Stimulated activated naive CD8-positive, alpha-beta T cell treated with anti-CD3 and anti-CD28 coated beads, Interleukin-15, Interleukin-2, amounts not matched to agents 100 ng/mL and 50 ng/mL, for 24 hours (primary cell): ENCODE data around the gene MTM1.
A peak's percentile ranks its signal among the peaks of the same experiment; 100 is the strongest.

Experiments used
- H3K27ac Mint-ChIP-seq: one replicate; pipeline ENCODE4 v1.8.0; 2021; ENCODE audit warnings: mild to moderate bottlenecking, mixed read lengths
- H3K27me3 Mint-ChIP-seq: one replicate; pipeline ENCODE4 v1.8.0; 2021; ENCODE audit warnings: mixed read lengths
- H3K36me3 Mint-ChIP-seq: one replicate; pipeline ENCODE4 v1.8.0; 2021; ENCODE audit warnings: low read depth, mixed read lengths
- H3K4me1 Mint-ChIP-seq: one replicate; pipeline ENCODE4 v1.8.0; 2021; ENCODE audit warnings: low read depth, mixed read lengths
- H3K4me3 Mint-ChIP-seq: one replicate; pipeline ENCODE4 v1.8.0; 2021; ENCODE audit warnings: mild to moderate bottlenecking, mixed read lengths
- H3K9me3 Mint-ChIP-seq: one replicate; pipeline ENCODE4 v1.8.0; 2021; ENCODE audit warnings: mixed read lengths

MTM1 gene

GRCh38 chrX:150647331-150647730 lies 78.9 kb downstream of the MTM1 start:
- Mint-ChIP-seq H3K4me3 (no peak overlapping the region), H3K36me3 (peaks cover 18% of the 10 kb centered on the region), H3K27me3 (no peaks in the 10 kb centered on the region), H3K9me3 (no peaks in the 10 kb centered on the region), H3K4me1 (peaks cover 6% of the 10 kb centered on the region), H3K27ac (no peak overlapping the region)

DNA sequence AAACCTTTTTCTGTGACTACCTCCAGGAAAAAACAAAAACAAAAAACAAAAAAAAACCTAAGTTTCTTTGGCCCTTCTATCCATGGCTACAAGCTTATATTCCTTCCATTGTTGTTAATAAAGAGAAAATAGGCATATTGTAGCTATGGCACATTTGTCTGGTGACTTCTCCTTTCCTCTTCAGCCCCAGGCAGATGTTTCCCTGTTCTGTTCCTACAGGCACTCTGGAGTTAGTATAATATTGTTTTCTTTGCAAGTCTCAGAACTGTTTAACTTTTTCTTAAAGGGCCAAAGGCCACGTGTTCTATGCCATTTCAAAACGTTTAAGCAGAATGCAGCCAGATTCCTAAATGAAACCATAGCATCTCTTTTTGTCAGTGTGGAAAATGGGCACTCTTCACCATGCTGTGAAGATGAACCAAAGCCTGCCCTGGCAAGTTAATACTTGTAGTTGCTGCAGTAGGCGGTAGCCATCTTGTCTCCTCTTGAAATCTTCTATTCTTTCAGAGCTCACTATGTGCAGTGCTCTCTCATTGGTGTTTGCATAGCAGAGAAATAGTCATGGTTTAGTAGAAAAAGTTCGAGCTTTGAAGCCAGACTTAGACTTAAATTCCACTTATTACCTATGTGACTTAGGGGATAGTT lies 80.0 kb downstream of the MTM1 start:
- Mint-ChIP-seq H3K36me3 (peaks cover 22% of the 10 kb centered on the region), H3K27ac (no peak overlapping the region), H3K27me3 (no peaks in the 10 kb centered on the region), H3K9me3 (no peaks in the 10 kb centered on the region), H3K4me1 (peaks cover 6% of the 10 kb centered on the region), H3K4me3 (no peak overlapping the region)

DNA sequence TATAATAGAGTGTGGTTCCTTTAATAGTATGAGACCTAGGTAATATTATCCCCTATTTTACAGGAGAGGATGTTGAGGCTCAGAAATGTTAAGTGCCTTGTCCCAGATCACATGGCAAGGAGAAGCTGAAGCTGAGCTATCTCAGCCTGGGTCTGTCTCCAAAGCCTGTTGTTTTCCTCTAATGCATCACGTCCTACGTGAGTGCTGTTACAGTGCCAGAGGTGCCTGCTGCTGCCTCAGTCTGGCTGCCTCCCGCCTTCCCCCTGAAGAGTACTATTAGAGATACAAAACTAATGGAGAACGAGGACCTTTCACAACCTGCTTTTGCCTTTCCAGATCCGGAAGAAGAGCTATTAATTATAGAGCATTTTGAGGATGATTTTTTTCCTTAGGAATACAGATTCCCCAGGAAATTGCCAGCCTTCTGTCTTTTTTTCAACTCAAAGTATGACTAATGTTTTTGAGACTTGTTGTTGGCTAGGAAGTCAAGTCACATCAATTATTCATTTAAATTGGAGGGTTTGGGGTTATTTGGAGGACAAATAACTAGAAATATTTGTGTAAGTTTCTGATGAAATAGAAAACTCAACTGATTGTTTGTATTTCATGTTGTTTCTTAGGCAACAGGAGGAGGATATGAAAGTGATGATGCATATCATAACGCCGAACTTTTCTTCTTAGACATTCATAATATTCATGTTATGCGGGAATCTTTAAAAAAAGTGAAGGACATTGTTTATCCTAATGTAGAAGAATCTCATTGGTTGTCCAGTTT lies 80.9 kb downstream of the MTM1 start:
- Mint-ChIP-seq H3K27ac (no peak overlapping the region), H3K4me1 (peaks cover 6% of the 10 kb centered on the region), H3K4me3 (no peak overlapping the region), H3K9me3 (no peaks in the 10 kb centered on the region), H3K27me3 (no peaks in the 10 kb centered on the region), H3K36me3 (peaks cover 22% of the 10 kb centered on the region)

DNA sequence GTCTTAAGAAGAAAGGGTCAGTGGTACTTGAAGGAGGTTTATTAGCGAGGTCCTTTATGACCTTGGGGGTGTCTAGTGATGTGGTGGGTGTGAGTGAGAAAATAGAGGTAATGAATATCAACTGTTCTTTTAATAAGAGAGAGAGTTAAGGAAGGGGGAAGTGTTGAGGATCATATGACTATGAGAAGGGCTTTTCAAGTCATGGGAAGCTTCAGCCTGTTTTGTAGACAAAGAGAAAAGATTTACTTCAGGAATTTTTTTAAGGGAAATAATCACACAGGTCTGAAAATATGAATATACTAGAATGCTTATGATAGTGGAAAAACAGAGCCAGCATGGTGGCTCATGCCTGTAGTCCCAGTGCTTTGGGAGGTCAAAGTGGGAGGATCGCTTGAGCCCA lies 83.5 kb downstream of the MTM1 start:
- no peaks in the 10 kb centered on the region for H3K27me3 Mint-ChIP-seq
- H3K27ac Mint-ChIP-seq = peak overlapping the region; percentile 17
- peaks cover 6% of the 10 kb centered on the region for H3K4me1 Mint-ChIP-seq
- H3K9me3 Mint-ChIP-seq = no peaks in the 10 kb centered on the region
- no peak overlapping the region for H3K4me3 Mint-ChIP-seq
- H3K36me3 Mint-ChIP-seq = peaks cover 31% of the 10 kb centered on the region

DNA sequence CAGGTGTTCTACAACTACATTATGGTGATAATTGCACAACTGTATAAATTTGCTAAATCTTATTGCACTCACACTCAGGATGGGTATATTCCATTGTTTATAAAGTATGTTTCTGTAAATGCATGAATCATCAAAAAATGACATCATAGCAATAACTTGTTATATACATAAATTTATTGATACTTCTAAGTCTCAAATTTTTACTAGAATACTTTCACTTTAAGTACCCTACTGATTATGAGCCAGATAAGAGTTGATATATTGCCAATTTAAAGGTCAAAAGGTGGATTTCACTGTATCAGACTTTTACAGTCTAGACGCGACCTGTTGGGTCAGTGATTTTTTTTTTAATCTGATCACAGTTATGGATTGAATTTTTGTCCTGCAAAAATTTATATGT lies 87.4 kb downstream of the MTM1 start:
- no peak overlapping the region for H3K27ac Mint-ChIP-seq
- H3K4me1 Mint-ChIP-seq = no peaks in the 10 kb centered on the region
- H3K27me3 Mint-ChIP-seq = no peaks in the 10 kb centered on the region
- H3K9me3 Mint-ChIP-seq = no peaks in the 10 kb centered on the region
- H3K36me3 Mint-ChIP-seq = peaks cover 23% of the 10 kb centered on the region
- H3K4me3 Mint-ChIP-seq = no peak overlapping the region

DNA sequence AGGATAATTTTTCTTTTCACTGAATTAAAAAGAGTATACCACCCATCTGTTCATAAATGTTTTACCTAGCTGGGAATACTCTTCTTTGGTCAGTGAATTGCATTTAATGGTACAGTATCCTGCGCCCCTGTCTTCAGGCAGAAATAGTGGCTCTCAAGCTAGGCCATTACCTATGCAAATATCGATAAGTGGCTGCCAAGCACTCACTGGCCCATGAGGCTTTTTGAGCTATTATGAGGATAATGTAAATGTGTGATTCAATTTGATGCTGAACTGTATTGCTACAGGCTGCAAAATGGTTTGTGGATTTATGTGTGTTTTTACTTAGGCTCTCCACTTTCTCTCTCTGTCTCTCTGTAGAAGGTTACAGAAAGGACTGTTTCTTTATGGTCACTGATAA lies 94.7 kb downstream of the MTM1 start:
- no peaks in the 10 kb centered on the region for H3K9me3 Mint-ChIP-seq
- H3K4me3 Mint-ChIP-seq = no peak overlapping the region
- peaks cover 22% of the 10 kb centered on the region for H3K36me3 Mint-ChIP-seq
- no peak overlapping the region for H3K27ac Mint-ChIP-seq
- H3K4me1 Mint-ChIP-seq = no peaks in the 10 kb centered on the region
- H3K27me3 Mint-ChIP-seq = no peaks in the 10 kb centered on the region

DNA sequence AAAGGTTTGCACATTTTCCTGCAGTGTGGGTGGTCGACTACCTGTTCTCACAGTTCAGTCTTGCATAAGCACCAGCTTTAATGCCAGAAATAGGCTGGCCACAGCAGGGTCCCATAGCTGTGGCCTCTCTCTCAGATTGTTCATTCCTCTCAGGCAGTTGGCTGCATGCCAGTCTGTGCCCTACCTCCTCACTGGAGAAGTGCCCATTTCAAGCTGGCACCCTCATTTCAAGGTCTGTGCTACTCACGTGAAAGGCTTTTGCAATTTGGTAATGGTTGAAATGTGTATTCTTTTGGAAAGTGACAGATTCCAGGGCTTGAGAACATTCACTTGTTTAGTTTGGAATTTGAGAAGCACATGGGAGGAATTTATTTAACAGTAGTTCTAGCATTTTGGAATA lies 95.9 kb downstream of the MTM1 start:
- Mint-ChIP-seq H3K27me3 (no peaks in the 10 kb centered on the region), H3K27ac (no peak overlapping the region), H3K9me3 (no peaks in the 10 kb centered on the region), H3K36me3 (peaks cover 22% of the 10 kb centered on the region), H3K4me1 (no peaks in the 10 kb centered on the region), H3K4me3 (no peak overlapping the region)

DNA sequence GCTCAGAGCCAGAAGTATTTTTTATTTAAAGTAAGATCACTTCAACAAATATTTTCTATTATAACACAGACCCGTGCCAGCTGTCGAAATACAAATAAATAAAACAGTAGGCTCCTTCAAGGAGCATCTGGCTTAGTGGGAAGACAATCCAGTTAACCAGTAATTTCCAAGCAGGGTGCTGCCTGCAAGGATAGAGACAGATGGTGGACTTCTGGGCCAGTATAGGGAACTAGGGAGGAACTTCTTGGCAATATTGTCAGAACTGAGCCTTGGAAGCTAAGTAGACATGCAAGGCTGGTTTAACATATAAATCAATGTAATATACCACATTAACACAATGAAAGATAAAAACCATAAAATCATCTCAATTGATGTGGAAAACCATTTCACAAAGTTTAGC lies 107.8 kb downstream of the MTM1 start:
- H3K27ac Mint-ChIP-seq = no peak overlapping the region
- no peaks in the 10 kb centered on the region for H3K27me3 Mint-ChIP-seq
- H3K4me3 Mint-ChIP-seq = no peak overlapping the region
- H3K4me1 Mint-ChIP-seq = no peaks in the 10 kb centered on the region
- H3K36me3 Mint-ChIP-seq = no peaks in the 10 kb centered on the region
- no peaks in the 10 kb centered on the region for H3K9me3 Mint-ChIP-seq

DNA sequence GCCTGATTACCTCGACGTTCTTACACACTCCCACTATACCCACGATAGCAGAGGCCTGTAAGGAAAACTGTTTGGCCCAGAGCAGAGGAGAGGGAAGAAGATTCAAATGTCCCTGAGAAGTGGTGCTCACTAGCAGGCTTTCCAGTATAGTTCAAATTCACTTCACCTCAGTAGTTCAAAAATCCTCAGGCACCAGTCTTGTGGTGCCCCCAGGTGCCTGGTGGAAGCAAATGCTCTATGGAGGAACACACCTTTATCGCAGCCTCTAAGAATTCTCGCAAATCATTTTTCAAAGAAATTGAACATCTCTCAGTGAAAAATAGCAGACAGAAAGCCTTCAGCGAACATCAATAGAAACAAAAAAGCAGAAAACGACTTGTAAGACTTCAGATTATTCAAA lies 112.6 kb downstream of the MTM1 start:
- no peaks in the 10 kb centered on the region for H3K4me1 Mint-ChIP-seq
- H3K27me3 Mint-ChIP-seq = no peaks in the 10 kb centered on the region
- no peaks in the 10 kb centered on the region for H3K36me3 Mint-ChIP-seq

DNA sequence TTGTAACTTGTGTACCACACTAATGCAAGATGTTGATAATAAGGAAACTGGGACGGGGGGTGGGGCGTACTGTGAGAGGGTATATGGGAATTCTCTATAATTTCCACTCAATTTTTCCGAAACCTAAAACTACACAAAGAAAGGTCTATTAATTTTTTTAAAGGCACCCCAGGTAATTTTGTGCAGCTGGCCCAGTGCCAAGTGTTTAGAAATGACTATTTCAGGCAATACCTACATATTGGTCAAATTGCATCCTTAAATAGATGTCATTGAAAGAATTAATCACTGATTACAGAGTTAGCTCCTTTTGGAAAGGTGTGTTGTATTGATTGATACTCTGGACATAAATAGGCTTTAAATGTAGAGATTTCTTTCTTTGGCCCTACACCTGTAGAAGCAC lies 114.7 kb downstream of the MTM1 start:
- Mint-ChIP-seq H3K4me1 (peaks cover under 1% of the 10 kb centered on the region), H3K27me3 (no peaks in the 10 kb centered on the region), H3K9me3 (no peaks in the 10 kb centered on the region)

More for the DNA sequence above, 112.6 kb downstream of the MTM1 start:
- Mint-ChIP-seq H3K27ac (no peak overlapping the region), H3K4me3 (no peak overlapping the region), H3K9me3 (no peaks in the 10 kb centered on the region)

DNA sequence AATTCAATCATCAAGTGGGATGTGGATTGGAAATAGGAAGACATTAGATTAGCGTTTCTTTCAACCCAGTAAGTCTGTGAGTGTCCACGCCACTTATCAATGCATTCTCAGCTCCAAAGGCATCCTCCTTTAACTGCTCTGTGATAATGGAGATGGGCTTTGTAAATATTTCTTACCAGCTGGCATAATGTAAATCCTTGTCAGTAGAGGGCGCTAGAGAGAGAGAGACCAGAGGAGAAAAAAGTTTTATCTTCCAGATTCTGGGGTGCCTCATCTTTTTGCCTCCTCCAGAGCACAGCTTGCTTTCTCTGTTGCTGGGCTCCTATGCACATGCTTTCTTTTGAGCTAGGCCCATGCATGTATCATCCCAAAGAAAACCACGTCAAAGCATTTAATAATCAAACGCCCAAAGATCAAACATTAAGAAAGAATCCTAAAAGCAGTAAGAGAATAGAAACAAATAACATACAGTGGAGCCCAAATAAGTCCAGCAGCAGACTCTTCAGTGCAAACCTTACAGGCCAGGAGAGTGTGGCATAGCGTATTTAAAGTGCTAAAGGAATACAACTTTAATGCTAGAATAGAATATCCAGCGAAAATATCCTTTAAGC lies 115.2 kb downstream of the MTM1 start:
- Mint-ChIP-seq H3K4me1 (peaks cover 5% of the 10 kb centered on the region), H3K27ac (no peak overlapping the region), H3K9me3 (no peaks in the 10 kb centered on the region), H3K4me3 (no peak overlapping the region), H3K27me3 (no peaks in the 10 kb centered on the region), H3K36me3 (no peaks in the 10 kb centered on the region)

More for the DNA sequence above, 114.7 kb downstream of the MTM1 start:
- no peak overlapping the region for H3K27ac Mint-ChIP-seq
- H3K4me3 Mint-ChIP-seq = no peak overlapping the region
- no peaks in the 10 kb centered on the region for H3K36me3 Mint-ChIP-seq

DNA sequence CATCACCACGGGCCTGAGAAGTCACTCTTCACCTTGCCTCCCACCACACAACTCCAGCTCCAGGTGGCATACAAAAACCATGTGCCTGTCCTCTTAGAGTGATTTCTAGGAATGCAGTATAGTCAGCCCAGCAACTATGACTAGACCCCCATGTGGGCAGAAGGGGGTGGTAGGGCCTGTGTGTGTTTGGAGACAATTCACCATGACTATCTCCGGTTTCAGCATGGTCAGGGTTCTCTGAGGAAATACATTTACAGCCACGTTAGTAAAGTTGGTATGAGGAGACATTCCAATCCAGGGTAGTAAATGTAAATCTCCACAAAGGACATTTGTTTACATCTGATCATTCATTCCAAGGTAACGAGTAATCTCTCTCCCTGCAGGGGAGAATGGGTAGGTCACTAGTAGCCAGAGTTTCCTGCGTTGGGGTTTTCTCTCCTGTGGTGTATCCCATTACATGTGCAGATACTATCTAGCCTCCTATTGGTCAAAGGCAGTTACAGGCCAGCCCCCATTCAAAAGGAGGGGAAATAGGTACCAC lies 120.6 kb downstream of the MTM1 start:
- H3K27me3 Mint-ChIP-seq = no peaks in the 10 kb centered on the region
- no peak overlapping the region for H3K4me3 Mint-ChIP-seq
- no peaks in the 10 kb centered on the region for H3K9me3 Mint-ChIP-seq
- no peak overlapping the region for H3K27ac Mint-ChIP-seq
- H3K4me1 Mint-ChIP-seq = peaks cover 44% of the 10 kb centered on the region
- no peaks in the 10 kb centered on the region for H3K36me3 Mint-ChIP-seq

GRCh38 chrX:150690126-150690525 lies 121.7 kb downstream of the MTM1 start:
- Mint-ChIP-seq H3K27ac (peak overlapping the region; percentile 70), H3K4me3 (no peak overlapping the region), H3K4me1 (peaks cover 53% of the 10 kb centered on the region), H3K27me3 (no peaks in the 10 kb centered on the region), H3K36me3 (peaks cover 1% of the 10 kb centered on the region), H3K9me3 (no peaks in the 10 kb centered on the region)

- H3K36me3 Mint-ChIP-seq = peaks cover 6% of the 10 kb centered on the region
- no peaks in the 10 kb centered on the region for H3K27me3 Mint-ChIP-seq
- peak overlapping the region; percentile 90 for H3K4me3 Mint-ChIP-seq
- peak overlapping the region; percentile 96 for H3K27ac Mint-ChIP-seq
- H3K9me3 Mint-ChIP-seq = no peaks in the 10 kb centered on the region
- peaks cover 75% of the 10 kb centered on the region for H3K4me1 Mint-ChIP-seq
These were observed 123.9 kb downstream of the MTM1 start for GRCh38 chrX:150692296-150692695.
